ENCODE data around the gene POLA1. TPM values are rescaled to one million over a fixed set of nuclear protein-coding genes. Genes with fewer than 3 reads are reported as not detected.

The POLA1 gene
- total RNA-seq, 1 donor from 2014 or later: 18.7 TPM

DNA sequence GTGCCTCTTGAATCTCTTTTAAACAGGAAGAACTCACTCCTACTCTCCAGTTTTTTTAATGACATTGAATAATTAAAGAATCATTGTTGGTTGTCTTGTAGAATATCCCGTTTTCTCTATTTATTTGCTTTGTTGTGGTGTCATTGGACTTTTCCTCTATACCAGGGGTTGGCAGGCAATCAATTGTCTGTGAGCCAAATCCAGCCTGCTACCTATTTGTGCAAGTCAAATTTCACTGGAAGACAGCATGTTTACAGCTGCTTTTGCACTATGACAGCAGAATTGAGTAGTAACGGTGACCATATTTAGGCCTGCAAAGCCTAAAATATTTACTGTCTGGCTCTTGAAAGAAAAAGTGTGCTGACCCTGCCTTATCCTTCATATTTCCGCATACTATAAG is 34.8 kb downstream of the POLA1 start:
- Mint-ChIP-seq H3K36me3 (ENCODE audit: low read depth) (peaks cover 46% of the 10 kb centered on the region), H3K9me3 (no peaks in the 10 kb centered on the region), H3K4me1 (no peaks in the 10 kb centered on the region), H3K4me3 (no peak overlapping the region), H3K27ac (no peak overlapping the region), H3K27me3 (no peaks in the 10 kb centered on the region)
- CTCF ChIA-PET: interaction anchor here (0.7 kb wide), 1 partner anchor 26 kb away, joined by 3 read pairs; no protein-coding TSS in a partner anchor
- no peak for ATAC-seq (ENCODE audit: low read depth)
- TF ChIP-seq, protein P1, sequence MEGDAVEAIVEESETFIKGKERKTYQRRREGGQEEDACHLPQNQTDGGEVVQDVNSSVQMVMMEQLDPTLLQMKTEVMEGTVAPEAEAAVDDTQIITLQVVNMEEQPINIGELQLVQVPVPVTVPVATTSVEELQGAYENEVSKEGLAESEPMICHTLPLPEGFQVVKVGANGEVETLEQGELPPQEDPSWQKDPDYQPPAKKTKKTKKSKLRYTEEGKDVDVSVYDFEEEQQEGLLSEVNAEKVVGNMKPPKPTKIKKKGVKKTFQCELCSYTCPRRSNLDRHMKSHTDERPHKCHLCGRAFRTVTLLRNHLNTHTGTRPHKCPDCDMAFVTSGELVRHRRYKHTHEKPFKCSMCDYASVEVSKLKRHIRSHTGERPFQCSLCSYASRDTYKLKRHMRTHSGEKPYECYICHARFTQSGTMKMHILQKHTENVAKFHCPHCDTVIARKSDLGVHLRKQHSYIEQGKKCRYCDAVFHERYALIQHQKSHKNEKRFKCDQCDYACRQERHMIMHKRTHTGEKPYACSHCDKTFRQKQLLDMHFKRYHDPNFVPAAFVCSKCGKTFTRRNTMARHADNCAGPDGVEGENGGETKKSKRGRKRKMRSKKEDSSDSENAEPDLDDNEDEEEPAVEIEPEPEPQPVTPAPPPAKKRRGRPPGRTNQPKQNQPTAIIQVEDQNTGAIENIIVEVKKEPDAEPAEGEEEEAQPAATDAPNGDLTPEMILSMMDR (IDR thresholded peaks at IDR 0.05): no peak
- intact Hi-C loops (cut with micrococcal nuclease): no loop called here
- POLR2A ChIA-PET: no interaction called here
- DNase-seq: no peak

DNA sequence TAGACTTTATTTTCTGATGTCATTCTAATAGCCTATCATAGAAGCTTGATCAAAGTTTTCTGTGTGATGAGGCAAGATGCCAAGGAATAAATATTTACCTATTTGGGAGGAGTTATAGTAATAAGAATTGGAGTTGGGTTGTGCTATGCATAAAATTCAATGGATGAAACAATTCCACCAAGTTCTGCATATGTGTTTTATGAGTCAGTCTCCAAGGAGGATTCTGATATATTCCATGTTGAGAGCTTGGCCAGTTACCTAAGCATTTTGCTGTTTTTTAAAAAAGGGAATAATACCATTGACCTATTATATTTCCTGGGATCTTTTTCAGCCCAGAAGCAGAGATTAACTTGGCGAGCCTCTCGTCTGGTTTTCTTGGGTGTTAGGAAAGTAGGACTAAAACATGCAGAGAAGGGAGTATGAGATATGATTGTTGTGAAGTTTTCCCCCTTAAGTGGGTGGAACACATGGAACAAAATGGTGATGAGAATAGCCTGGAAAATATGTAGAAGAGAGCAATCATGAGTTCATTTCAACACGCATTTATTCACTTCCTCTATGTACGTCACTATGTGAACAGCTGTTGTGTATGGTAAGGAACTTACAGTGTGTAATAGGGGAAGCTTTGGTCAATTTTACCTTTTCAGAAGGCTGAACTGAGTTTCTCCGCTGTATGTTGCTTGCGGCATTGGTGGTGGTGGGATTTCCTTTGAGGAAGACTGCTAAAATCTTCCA is 39.2 kb downstream of the POLA1 start:
- Mint-ChIP-seq H3K4me1 (no peaks in the 10 kb centered on the region), H3K4me3 (no peak overlapping the region), H3K27me3 (no peaks in the 10 kb centered on the region), H3K27ac (no peak overlapping the region), H3K9me3 (no peaks in the 10 kb centered on the region), H3K36me3 (ENCODE audit: low read depth) (peaks cover 23% of the 10 kb centered on the region)
- DNase-seq (no peak), ATAC-seq (ENCODE audit: low read depth) (no peak)
- TF ChIP-seq, protein P1 (IDR thresholded peaks at IDR 0.05): no peak
- intact Hi-C loops (cut with micrococcal nuclease): no loop called here
- CTCF ChIA-PET: no interaction called here
- POLR2A ChIA-PET: no interaction called here

DNA sequence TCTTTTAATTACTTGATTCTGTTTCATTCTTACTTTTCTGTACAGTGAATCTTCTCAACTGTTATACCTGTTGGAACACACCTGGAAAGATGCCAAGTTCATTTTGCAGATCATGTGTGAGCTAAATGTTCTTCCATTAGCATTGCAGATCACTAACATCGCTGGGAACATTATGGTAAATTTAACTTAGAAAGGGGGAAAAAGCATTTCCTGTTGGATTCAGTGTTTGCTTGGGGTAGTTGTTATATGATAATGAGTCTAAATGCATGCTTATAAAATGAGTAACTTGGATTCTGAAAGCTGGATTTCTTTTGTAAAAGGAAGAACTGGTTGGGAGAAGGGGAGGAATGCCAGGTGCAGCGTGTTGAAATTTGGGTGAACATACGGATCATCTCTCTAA is 47.6 kb downstream of the POLA1 start:
- Mint-ChIP-seq H3K36me3 (ENCODE audit: low read depth) (peaks cover 38% of the 10 kb centered on the region), H3K27me3 (no peaks in the 10 kb centered on the region), H3K27ac (no peak overlapping the region), H3K4me1 (no peaks in the 10 kb centered on the region), H3K9me3 (no peaks in the 10 kb centered on the region), H3K4me3 (no peak overlapping the region)
- CTCF ChIA-PET: no interaction called here
- intact Hi-C loops (cut with micrococcal nuclease): no loop called here
- DNase-seq (no peak), ATAC-seq (ENCODE audit: low read depth) (no peak)
- POLR2A ChIA-PET: interaction anchor here (0.7 kb wide), 1 partner anchor 411 kb away, joined by 3 read pairs; no protein-coding TSS in a partner anchor
- TF ChIP-seq, protein P1 (IDR thresholded peaks at IDR 0.05): no peak

DNA sequence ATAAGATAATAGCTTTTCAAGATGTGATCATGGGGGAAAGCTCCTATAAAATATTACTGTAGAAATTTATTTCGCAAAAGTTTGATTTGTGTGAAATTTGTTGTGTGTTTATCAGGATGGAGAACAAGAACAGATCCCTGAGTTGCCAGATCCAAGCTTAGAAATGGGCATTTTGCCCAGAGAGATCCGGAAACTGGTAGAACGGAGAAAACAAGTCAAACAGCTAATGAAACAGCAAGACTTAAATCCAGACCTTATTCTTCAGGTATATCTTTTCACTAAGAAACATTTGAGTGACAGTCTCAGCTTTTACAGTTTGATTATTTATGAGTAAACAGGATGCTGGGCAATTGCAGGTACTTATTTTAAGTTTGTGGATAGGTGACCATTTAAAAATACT is 54.5 kb downstream of the POLA1 start:
- POLR2A ChIA-PET: no interaction called here
- Mint-ChIP-seq H3K27me3 (no peaks in the 10 kb centered on the region), H3K27ac (no peak overlapping the region), H3K36me3 (ENCODE audit: low read depth) (peaks cover 26% of the 10 kb centered on the region), H3K4me3 (no peak overlapping the region), H3K9me3 (no peaks in the 10 kb centered on the region), H3K4me1 (no peaks in the 10 kb centered on the region)
- ATAC-seq (ENCODE audit: low read depth): no peak
- CTCF ChIA-PET: no interaction called here
- intact Hi-C loops (cut with micrococcal nuclease): no loop called here
- TF ChIP-seq, protein P1 (IDR thresholded peaks at IDR 0.05): no peak
- no peak for DNase-seq

DNA sequence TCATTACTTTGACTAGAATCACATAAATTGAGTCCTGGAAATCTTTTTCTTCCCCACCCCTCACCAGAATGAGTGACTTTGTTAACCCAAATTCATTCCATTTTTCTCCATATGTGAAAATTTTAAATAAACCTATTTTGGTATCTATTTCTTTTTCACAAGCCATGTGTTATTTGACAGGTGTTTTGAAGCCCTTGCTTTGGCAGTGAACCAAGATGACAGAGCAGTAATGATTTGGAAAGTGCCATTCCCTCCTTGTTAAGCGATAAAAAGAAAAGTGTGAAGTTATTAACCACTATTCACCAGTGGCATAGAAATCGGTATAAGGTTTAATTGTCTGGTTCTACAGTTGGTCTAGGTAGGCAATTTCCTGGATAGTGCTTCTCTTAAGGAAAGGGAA is 66.1 kb downstream of the POLA1 start:
- TF ChIP-seq, protein P1 (IDR thresholded peaks at IDR 0.05): no peak
- intact Hi-C loops (cut with micrococcal nuclease): no loop called here
- no peak overlapping the region for H3K4me3 Mint-ChIP-seq
- peaks cover 33% of the 10 kb centered on the region for H3K36me3 Mint-ChIP-seq (ENCODE audit: low read depth)
- CTCF ChIA-PET: no interaction called here
- no peaks in the 10 kb centered on the region for H3K4me1 Mint-ChIP-seq
- POLR2A ChIA-PET: no interaction called here
- H3K9me3 Mint-ChIP-seq: no peaks in the 10 kb centered on the region
- no peak overlapping the region for H3K27ac Mint-ChIP-seq
- H3K27me3 Mint-ChIP-seq: no peaks in the 10 kb centered on the region
- no peak for DNase-seq
- ATAC-seq (ENCODE audit: low read depth): no peak
